ENCODE measurements around the gene NSG1. TPM values are rescaled to one million over a fixed set of nuclear protein-coding genes. Genes with fewer than 3 reads are reported as not detected.

Gene NSG1
- total and polyA plus RNA-seq, 2 of the 8 experiments (the other 6 are each of a cell fraction or from before 2014, with no cell fraction given), result 35.7 to 61.4 TPM

GRCh38 chr4:4392501-4393183 is 5.7 kb downstream of the NSG1 start (continued):
- TF ChIP-seq CHD7 (IDR thresholded peaks at IDR 0.05; ENCODE audit: insufficient replicate concordance, low read length) (no peak), SIN3A (conservative IDR thresholded peaks at IDR 0.05 in 1 of 2, IDR thresholded peaks at IDR 0.05 in 1 of 2; ENCODE audit: low read depth in 1 of 2, low read length in 2 of 2) (no peak), RNF2 (IDR thresholded peaks at IDR 0.05; ENCODE audit: borderline replicate concordance, low read depth, low read length, missing control alignments, poor library complexity, severe bottlenecking) (no peak), NANOG (IDR thresholded peaks at IDR 0.05; ENCODE audit: insufficient read depth, low read depth, low read length, poor library complexity, severe bottlenecking) (no peak), SP4 (IDR thresholded peaks at IDR 0.05; ENCODE audit: low read length) (no peak), SP2 (IDR thresholded peaks at IDR 0.05; ENCODE audit: low read length) (no peak), YY1 (IDR thresholded peaks at IDR 0.05; ENCODE audit: low read depth, low read length) (no peak), HDAC2 (IDR thresholded peaks at IDR 0.05; ENCODE audit: borderline replicate concordance in 1 of 2, low read depth in 2 of 2, low read length in 2 of 2) (no peak)

All from H1 (cell line).